Hematopoietic multipotent progenitor cell treated with erythropoietin and hydrocortisone succinate and interleukin-3 and kit ligand, for 8 days (in vitro differentiated cells): ENCODE results near the gene RPL34.
"Not testable (repeated sequence)": the region's sequence is repeated elsewhere in the genome, so short reads cannot be mapped to it uniquely, and the experiment has no call there.

Experiments
- DNase-seq: peaks from one replicate; pipeline ENCODE4 v3.0.0-alpha.2; 2015

RPL34 gene

DNA sequence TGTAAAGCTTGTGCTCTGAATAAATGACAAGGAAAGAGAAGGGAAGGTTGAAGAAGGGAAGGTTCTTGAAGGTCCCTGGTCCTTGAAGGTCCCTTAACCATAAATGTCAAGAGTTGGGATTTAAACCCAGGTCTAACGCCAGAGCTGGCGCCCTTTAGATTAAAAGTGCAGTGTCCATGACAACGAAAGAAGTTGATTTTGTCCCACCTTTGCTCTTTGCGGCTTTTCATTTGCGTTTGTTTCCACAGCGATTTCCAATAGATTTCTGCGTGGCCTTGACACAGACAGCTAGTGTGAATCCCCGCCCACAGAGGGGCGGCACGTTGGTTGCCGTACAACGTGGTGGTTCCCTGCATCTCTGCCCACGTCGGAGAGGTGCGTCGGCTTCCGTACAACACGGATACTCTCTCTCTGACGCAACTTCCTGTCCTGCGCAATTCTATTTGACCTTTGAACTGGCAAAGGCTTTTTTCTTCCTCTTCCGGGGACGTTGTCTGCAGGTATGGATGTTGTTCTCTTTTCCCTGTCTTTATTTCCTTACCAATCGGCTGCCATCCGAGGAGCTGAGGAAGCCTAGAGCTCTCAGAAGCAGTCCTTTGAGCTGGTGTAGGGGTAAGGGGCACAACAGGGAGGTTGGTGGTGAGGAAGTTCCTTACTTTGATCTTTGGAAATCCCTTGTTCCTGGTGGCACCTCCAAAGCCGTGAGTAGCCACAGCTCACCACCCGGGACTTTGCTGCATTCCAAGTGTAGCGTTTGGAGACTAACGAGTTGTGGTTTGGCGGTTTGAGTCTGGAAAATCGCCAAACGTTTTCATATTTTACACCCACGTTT, at the start of gene RPL34:
RPL34 (plus strand) TSS at position 476 of the 832 bp plus-strand sequence. CDS start 1,384 bp downstream, outside the sequence.
- peak; percentile 99 for DNase-seq

- no peak for DNase-seq
Observed at GRCh38 chr4:108570993-108571569, 49.3 kb upstream of the RPL34 start.

GRCh38 chr4:108574402-108574801, 46.0 kb upstream of the RPL34 start:
- no peak for DNase-seq

- DNase-seq: no peak
Observed at GRCh38 chr4:108581083-108581482, 39.3 kb upstream of the RPL34 start.

DNA sequence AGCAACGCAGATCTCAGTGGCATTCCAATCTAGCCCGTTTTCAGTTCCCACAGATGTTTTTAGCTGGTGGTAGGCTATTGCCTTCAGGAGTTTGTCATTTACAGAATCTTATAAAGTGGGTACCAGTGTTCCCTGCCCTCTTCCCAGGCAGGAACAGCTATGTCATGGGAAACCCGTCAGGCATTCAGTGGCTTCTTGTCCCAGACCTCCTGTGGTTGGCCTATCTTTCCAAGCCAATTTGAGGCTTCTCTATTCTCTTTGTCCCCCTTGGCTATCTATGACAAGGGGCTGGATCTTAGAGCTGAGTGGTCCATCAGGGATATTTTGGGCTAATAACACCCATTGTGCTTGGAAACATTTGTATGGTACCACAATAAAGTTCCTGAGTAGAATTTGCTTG, 33.6 kb upstream of the RPL34 start:
- no peak for DNase-seq

DNA sequence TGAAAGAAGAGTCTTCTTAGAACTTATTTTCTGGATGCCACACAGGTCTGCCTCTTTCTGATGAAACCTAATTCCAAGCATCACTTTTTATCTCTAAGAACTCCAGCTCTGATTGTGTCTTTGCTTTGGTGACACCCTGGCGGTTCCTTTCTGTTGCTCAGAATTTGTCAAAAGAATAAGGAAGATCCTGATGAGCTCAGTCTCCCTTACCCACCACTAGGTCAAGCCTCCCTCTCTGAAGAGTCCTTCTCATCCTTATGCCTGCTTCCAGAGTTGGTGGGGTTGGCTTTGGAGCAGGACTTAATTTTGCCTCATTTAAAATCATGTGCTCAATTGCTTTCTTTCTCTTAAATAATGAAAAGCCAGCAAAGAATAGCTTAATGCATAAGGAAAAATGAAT, 31.5 kb upstream of the RPL34 start:
- no peak for DNase-seq

GRCh38 chr4:108589961-108590360, 30.4 kb upstream of the RPL34 start:
- no peak for DNase-seq

DNA sequence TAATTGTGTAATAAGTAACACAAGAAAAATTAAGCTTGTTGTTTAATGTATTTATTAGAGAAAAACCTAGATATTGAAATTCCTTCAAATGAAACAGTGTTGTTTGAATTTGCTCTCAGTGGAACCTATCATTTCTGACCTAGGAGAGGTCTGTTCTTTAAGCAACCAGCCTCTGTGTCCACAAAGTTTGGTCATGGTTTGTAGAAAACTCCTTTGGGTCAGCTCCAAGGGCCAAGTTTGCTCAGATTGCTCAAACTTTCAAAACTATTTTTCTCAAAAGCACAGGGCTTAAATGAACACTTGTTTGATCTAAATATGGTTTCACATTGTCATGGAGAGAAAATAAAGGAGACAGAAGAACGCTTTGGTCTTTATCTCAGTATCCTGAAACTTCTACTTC, 29.6 kb upstream of the RPL34 start:
- DNase-seq: no peak

DNA sequence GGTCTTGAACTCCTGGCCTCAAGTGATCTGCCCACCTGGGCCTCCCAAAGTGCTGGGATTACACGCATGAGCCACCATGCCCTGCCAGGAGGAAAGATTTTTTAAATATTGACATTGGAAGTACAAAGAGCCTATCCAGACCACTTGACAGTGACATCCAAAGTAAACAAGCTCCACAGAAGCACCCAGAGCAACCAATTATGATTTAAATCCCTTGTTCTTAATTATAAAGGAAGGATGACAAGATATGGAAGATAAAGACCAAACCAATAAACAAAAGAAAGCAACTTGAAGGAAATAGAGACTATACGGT, 27.7 kb upstream of the RPL34 start:
- DNase-seq: no peak

DNA sequence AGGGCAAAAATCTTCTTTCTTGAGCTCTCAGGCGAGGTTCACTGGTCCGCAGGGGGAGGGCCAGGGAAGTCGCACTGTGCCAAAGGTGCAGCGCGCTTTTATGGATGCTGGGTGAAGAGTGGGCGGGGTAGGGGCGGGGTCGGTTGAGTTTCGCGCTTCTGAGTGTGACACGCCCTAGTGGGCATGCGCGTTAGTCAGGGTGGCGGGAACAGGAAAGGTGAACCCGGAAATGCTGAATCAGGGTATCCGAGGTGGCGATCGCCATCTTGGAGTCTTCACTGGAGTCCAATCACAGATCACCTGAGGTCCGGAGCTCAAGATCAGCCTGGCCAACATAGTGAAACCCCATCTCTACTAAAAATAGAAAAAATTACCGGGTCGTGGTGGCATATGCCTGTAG, 26.1 kb upstream of the RPL34 start:
- DNase-seq: not testable (repeated sequence)

- DNase-seq: no peak
Observed at GRCh38 chr4:108596344-108596743, 24.0 kb upstream of the RPL34 start.

DNA sequence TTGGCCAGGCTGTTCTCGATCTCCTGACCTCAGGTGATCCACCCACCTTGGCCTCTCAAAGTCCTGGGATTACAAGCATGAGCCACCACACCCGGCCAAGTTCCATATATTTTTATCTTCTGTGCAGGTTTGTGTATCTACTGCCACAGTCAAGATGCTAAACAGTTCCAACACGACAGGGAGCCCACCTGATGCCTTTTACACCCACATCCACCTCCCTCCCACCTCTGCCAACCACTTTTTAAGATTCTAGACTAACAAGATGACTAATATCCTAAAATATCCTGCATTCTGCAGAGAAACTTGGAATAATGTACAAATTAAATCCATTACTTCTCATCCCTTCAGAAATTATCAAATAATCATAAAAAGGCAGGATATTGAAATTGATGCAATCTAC, 19.3 kb upstream of the RPL34 start:
- DNase-seq: no peak

- DNase-seq: no peak
Observed at GRCh38 chr4:108601532-108601931, 18.8 kb upstream of the RPL34 start.

GRCh38 chr4:108602163-108602562, 18.2 kb upstream of the RPL34 start:
- no peak for DNase-seq

- no peak for DNase-seq
Observed at GRCh38 chr4:108607079-108607815, 13.1 kb upstream of the RPL34 start.

GRCh38 chr4:108611365-108611764, 9.0 kb upstream of the RPL34 start:
- no peak for DNase-seq

GRCh38 chr4:108612365-108612764, 8.0 kb upstream of the RPL34 start:
- no peak for DNase-seq

GRCh38 chr4:108619372-108620100, 840 bp upstream of the RPL34 start:
- DNase-seq: peak; percentile 35

- no peak for DNase-seq
Observed at GRCh38 chr4:108620933-108621905, 843 bp downstream of the RPL34 start.

- DNase-seq: no peak
Observed at GRCh38 chr4:108622022-108622421, 1.6 kb downstream of the RPL34 start.

DNA sequence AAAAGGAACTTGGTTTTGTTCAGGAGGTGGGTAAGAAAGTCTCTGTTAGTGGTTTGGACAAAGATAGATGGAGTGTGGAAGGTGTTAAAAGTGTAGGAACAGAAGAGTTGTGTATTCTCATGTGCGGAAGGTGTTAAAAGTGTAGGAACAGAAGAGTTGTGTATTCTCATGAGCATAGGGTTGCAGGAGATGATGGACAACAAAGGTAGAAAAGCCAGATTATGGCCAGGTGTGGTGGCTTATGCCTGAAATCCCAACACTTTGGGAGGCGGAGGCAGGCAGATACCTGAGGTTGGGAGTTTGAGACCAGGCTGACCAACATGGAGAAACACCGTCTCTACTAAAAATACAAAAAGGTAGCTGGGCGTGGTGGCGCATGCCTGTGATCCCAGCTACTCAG, 2.5 kb downstream of the RPL34 start:
- no peak for DNase-seq
